NB4 (cell line): ENCODE data around the gene PDE9A.

Experiments used
- CTCF ChIP-seq: IDR thresholded peaks from one replicate; pipeline ENCODE4 v1.5.1; 2012; ENCODE audit warnings: low read depth, low read length
- MAX ChIP-seq: IDR thresholded peaks from 2 replicates; pipeline ENCODE4 v1.6.1; 2011; ENCODE audit warnings: low read depth, low read length
- POLR2A ChIP-seq: IDR thresholded peaks from 2 replicates; pipeline ENCODE4 v1.6.1; 2011; ENCODE audit warnings: mild to moderate bottlenecking; ENCODE audit not compliant: insufficient read length; ENCODE audit errors: extremely low read depth

GRCh38 chr21:42650033-42650370 lies 3.4 kb upstream of the PDE9A start:
- TF ChIP-seq POLR2A: no peak
- no peak for TF ChIP-seq CTCF
- no peak for TF ChIP-seq MAX
